Vagina (tissue), 2 donors: ENCODE results near the gene CCSER2. TPM values are rescaled to one million over a fixed set of nuclear protein-coding genes. Genes with fewer than 3 reads are reported as not detected.

Source experiments
- DNase-seq, 2 donors: peaks; one replicate each; pipeline ENCODE4 v3.0.0-alpha.2; 2017; ENCODE audit errors: extremely low spot score in 2 of 2
- H3K27ac ChIP-seq: fragments of 200-600 bp; sonication (generic); one replicate; pipeline ENCODE4 v1.5.1; 2019
- H3K27me3 ChIP-seq: fragments of 200-600 bp; sonication (generic); one replicate; pipeline ENCODE4 v1.5.1; 2019
- H3K36me3 ChIP-seq, 2 donors: fragments of 200-600 bp; sonication (generic); one replicate each; pipeline ENCODE4 v1.5.1; 2017 to 2019
- H3K4me1 ChIP-seq: fragments of 200-600 bp; sonication (generic); one replicate; pipeline ENCODE4 v1.5.1; 2019
- H3K4me3 ChIP-seq, 2 donors: fragments of 200-600 bp; sonication (generic); 1 replicate in 1 of 2; 2 replicates in 1 of 2; pipeline ENCODE4 v1.5.1; 2016 to 2019
- H3K9me3 ChIP-seq: fragments of 200-600 bp; sonication (generic); one replicate; pipeline ENCODE4 v1.5.1; 2019
- POLR2A ChIP-seq, 2 donors: fragments of 450-650 bp; IDR thresholded peaks; one replicate each; pipeline ENCODE4 v1.6.1; 2017; ENCODE audit warnings: antibody characterized with exemption in 2 of 2, mild to moderate bottlenecking in 2 of 2, moderate library complexity in 2 of 2
- POLR2AphosphoS5 ChIP-seq, 2 donors: sonication (generic); formaldehyde crosslinking; IDR thresholded peaks; one replicate each; pipeline ENCODE4 v1.9.0; 2017; ENCODE audit warnings: antibody characterized with exemption in 2 of 2, mild to moderate bottlenecking in 2 of 2, low read depth in 1 of 2; ENCODE audit not compliant: insufficient read depth in 1 of 2
- intact Hi-C: fragments of 100-400 bp; cut with DNase I; formaldehyde crosslinking; loops from one replicate; pipeline ENCODE4 v1.15.1; 2023
- total RNA-seq: library from RNA; depleted of rRNA; stranded (reverse); fragments of >200 nt; gene quantifications from one replicate; pipeline ENCODE4 v1.2.3, GENCODE V29; 2016
- TF ChIP-seq, protein P1 (sequence below), 3 experiments: fragments of 450-650 bp in 2 of 3; fragments of 200-600 bp in 1 of 3; sonication (generic) in 1 of 3; IDR thresholded peaks; one replicate each; pipeline ENCODE4 v1.5.1; 2017 to 2019; ENCODE audit warnings: antibody characterized with exemption in 3 of 3, mild to moderate bottlenecking in 2 of 3, moderate library complexity in 2 of 3

Gene CCSER2
- total RNA-seq, 1 donor from 2014 or later: 62.1 TPM

DNA sequence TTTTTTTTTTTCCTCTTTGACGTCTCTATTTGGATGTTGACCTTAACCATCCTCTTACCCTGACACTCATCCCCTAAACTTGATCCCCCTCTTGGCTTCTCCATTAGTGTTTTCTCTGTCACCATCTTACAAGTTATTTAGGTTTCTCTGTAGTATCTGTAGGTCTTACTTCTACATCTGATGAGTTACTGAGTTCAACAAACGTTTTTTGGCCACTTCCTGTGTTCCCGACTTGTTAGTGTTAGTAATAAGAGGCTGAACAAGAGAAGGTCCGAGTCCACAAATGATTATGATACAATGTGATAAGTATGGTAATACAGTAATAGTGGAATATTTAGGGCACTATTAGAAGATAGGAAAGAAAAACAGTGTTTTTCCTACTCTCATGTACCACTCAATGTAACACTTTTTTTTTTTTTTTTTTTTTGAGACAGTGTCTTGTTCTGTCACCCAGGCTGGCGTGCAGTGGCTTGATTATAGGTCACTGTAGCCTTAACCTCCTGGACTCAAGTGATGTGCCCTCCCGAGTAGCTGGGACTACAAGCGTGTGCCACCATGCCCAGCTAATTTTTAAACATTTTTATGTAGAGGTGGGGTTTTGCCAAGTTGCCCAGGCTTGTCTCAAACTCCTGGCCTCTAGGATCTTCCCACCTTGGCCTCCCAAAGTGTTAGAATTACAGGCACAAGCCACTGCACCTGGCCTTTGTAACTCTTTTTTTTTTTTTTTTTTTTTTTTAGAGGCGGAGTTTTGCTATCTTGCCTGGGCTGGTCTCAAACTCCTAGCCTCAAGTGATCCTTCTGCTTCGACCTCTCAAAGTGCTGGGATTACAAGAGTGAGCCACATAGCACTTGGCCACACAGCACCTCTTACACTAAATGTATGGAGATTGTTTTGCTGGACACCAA is 12.5 kb downstream of the CCSER2 start:
- H3K4me1 ChIP-seq: peaks cover 37% of the 10 kb centered on the region
- H3K9me3 ChIP-seq: no peaks in the 10 kb centered on the region
- TF ChIP-seq POLR2A (IDR thresholded peaks at IDR 0.05) (no peak), POLR2AphosphoS5 (IDR thresholded peaks at IDR 0.05; ENCODE audit: insufficient read depth in 1 of 2, low read depth in 1 of 2) (no peak)
- TF ChIP-seq, protein P1, sequence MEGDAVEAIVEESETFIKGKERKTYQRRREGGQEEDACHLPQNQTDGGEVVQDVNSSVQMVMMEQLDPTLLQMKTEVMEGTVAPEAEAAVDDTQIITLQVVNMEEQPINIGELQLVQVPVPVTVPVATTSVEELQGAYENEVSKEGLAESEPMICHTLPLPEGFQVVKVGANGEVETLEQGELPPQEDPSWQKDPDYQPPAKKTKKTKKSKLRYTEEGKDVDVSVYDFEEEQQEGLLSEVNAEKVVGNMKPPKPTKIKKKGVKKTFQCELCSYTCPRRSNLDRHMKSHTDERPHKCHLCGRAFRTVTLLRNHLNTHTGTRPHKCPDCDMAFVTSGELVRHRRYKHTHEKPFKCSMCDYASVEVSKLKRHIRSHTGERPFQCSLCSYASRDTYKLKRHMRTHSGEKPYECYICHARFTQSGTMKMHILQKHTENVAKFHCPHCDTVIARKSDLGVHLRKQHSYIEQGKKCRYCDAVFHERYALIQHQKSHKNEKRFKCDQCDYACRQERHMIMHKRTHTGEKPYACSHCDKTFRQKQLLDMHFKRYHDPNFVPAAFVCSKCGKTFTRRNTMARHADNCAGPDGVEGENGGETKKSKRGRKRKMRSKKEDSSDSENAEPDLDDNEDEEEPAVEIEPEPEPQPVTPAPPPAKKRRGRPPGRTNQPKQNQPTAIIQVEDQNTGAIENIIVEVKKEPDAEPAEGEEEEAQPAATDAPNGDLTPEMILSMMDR (IDR thresholded peaks at IDR 0.05): no peak
- intact Hi-C loops: no loop called here
- no peaks in the 10 kb centered on the region for H3K27me3 ChIP-seq
- no peaks in the 10 kb centered on the region for H3K36me3 ChIP-seq
- H3K27ac ChIP-seq: no peak overlapping the region
- H3K4me3 ChIP-seq: no peak overlapping the region
- DNase-seq: no peak

DNA sequence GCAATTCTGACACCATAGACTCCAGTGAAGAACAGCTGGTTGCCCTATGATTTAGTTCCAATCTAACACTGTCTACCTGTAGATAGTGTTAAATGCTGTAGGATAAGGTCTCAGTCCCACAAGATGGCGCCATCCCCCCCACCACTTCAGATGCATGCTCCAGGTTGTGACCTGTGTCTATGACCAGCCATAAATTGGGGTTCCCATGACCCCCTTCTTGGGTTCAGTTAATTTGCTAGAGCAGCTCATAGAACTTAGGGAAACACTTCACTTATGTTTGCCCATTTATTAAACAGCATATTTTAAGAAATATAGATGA is 13.1 kb downstream of the CCSER2 start:
- TF ChIP-seq POLR2A (IDR thresholded peaks at IDR 0.05) (no peak), POLR2AphosphoS5 (IDR thresholded peaks at IDR 0.05; ENCODE audit: insufficient read depth in 1 of 2, low read depth in 1 of 2) (no peak)
- TF ChIP-seq, protein P1 (IDR thresholded peaks at IDR 0.05): no peak
- no peak for DNase-seq
- Histone ChIP-seq H3K27ac (no peak overlapping the region), H3K9me3 (no peaks in the 10 kb centered on the region), H3K36me3 (no peaks in the 10 kb centered on the region), H3K4me3 (no peak overlapping the region), H3K27me3 (no peaks in the 10 kb centered on the region), H3K4me1 (peaks cover 31% of the 10 kb centered on the region)
- intact Hi-C loops: no loop called here

DNA sequence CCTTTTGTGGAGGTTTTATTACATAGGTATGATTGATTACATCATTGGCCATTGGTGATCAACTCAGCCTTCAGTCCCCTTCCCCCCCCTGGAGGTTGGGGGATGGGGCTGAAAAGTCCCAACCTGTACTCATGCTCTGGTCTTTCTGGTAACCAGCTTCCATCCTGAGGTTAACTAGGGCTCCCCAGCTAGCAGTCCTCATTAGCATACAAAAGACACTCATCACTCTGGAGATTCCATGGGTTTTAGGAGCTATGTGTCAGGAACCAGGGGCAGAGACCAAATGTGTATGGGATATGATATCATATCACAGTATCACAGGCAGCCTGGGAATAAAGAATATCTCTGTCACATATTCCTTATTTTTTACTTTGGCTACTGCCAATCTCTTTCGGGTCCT is 13.6 kb downstream of the CCSER2 start:
- DNase-seq: no peak
- intact Hi-C loops: no loop called here
- H3K4me3 ChIP-seq: no peak overlapping the region

DNA sequence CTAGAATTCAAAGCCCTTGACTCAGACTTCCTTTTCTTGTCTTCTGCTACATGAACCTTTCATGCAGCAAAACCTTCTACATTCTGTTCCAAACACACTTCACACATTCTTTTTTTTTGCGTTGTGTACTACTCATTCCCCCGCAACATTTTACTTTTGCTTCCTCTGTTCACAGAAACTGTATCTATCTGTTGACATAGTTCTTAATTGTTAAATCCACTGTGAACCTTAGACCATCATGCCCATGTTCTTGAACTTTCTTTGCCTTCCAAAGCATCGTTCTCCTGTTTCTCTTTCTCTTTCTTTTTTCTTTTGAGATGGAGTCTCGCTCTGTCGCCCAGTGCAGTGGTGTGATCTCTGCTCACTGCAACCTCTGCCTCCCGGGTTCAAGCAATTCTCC is 14.2 kb downstream of the CCSER2 start:
- Histone ChIP-seq H3K27ac (no peak overlapping the region), H3K27me3 (no peaks in the 10 kb centered on the region), H3K4me3 (no peak overlapping the region), H3K9me3 (no peaks in the 10 kb centered on the region), H3K36me3 (no peaks in the 10 kb centered on the region), H3K4me1 (peaks cover 20% of the 10 kb centered on the region)
- TF ChIP-seq, protein P1 (IDR thresholded peaks at IDR 0.05): no peak
- TF ChIP-seq POLR2A (IDR thresholded peaks at IDR 0.05) (no peak), POLR2AphosphoS5 (IDR thresholded peaks at IDR 0.05; ENCODE audit: insufficient read depth in 1 of 2, low read depth in 1 of 2) (no peak)
- intact Hi-C loops: no loop called here
- no peak for DNase-seq

More for the DNA sequence above, 13.6 kb downstream of the CCSER2 start:
- no peaks in the 10 kb centered on the region for H3K27me3 ChIP-seq
- H3K36me3 ChIP-seq: no peaks in the 10 kb centered on the region
- no peaks in the 10 kb centered on the region for H3K9me3 ChIP-seq
- no peak overlapping the region for H3K27ac ChIP-seq
- peaks cover 27% of the 10 kb centered on the region for H3K4me1 ChIP-seq
- TF ChIP-seq, protein P1 (IDR thresholded peaks at IDR 0.05): no peak
- TF ChIP-seq POLR2AphosphoS5 (IDR thresholded peaks at IDR 0.05; ENCODE audit: insufficient read depth in 1 of 2, low read depth in 1 of 2) (no peak), POLR2A (IDR thresholded peaks at IDR 0.05) (no peak)

DNA sequence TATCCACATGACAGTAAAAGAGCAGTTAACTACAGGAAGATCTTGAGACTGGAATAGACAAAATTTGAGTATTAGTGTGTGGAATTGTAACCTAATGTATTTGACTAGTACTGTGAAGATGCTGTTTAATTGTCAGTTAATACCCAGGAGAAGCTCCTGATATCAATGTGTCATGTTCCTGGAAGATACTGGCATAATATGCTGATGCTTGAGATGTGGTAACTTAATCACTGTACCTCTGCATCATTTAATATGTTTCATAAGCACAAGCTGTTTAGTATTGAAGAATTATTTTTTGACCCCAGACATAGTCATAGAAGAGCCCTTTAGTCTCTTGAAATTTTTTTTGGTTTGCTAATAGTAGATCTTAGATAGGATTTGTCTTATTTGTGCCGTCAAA is 15.4 kb downstream of the CCSER2 start:
- TF ChIP-seq POLR2AphosphoS5 (IDR thresholded peaks at IDR 0.05; ENCODE audit: insufficient read depth in 1 of 2, low read depth in 1 of 2) (no peak), POLR2A (IDR thresholded peaks at IDR 0.05) (no peak)
- TF ChIP-seq, protein P1 (IDR thresholded peaks at IDR 0.05): no peak
- Histone ChIP-seq H3K27me3 (no peaks in the 10 kb centered on the region), H3K27ac (no peak overlapping the region), H3K36me3 (no peaks in the 10 kb centered on the region), H3K4me3 (no peak overlapping the region), H3K4me1 (peaks cover 19% of the 10 kb centered on the region), H3K9me3 (no peaks in the 10 kb centered on the region)
- DNase-seq: no peak
- intact Hi-C loops: no loop called here
